DOHH2 (cell line): ENCODE data around the gene HIF3A.

Experiments used
- EZH2phosphoT487 ChIP-seq: fragments of 200-600 bp; sonication (generic); IDR thresholded peaks from 2 replicates; pipeline ENCODE4 v1.6.1; 2017; ENCODE audit warnings: borderline replicate concordance, mild to moderate bottlenecking, antibody characterized with exemption, low read length, moderate library complexity, mixed read lengths
- TF ChIP-seq, protein P1 (sequence below): fragments of 200-600 bp; sonication (generic); IDR thresholded peaks from one replicate; pipeline ENCODE4 v1.5.1; 2014; ENCODE audit warnings: antibody characterized with exemption, mild to moderate bottlenecking, low read depth, low read length; ENCODE audit not compliant: poor library complexity, severe bottlenecking

DNA sequence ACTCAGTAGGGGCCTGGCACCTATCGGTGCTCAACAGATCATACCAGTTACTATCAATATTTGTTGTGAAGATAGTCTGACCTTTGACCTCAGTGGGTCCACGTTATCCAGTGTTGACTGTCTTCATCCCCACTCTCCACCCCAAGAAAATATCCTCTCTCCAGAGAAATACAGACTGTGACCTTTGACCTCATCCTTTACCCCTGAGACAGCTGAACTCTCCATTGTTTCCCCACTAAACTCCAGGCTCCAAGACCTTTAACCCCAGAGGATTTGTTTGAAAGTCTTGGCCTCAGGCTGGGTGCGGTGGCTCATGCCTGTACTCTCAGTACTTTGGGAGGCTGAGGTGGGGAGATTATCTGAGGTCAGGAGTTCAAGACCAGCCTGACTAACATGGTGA is 27.4 kb downstream of the HIF3A start:
- TF ChIP-seq, protein P1, sequence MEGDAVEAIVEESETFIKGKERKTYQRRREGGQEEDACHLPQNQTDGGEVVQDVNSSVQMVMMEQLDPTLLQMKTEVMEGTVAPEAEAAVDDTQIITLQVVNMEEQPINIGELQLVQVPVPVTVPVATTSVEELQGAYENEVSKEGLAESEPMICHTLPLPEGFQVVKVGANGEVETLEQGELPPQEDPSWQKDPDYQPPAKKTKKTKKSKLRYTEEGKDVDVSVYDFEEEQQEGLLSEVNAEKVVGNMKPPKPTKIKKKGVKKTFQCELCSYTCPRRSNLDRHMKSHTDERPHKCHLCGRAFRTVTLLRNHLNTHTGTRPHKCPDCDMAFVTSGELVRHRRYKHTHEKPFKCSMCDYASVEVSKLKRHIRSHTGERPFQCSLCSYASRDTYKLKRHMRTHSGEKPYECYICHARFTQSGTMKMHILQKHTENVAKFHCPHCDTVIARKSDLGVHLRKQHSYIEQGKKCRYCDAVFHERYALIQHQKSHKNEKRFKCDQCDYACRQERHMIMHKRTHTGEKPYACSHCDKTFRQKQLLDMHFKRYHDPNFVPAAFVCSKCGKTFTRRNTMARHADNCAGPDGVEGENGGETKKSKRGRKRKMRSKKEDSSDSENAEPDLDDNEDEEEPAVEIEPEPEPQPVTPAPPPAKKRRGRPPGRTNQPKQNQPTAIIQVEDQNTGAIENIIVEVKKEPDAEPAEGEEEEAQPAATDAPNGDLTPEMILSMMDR = no peak
- no peak for TF ChIP-seq EZH2phosphoT487
